ENCODE results near the gene NIM1K.

- TF ChIP-seq POLR2AphosphoS5 (IDR thresholded peaks at IDR 0.05): no peak
- TF ChIP-seq CTCF (IDR thresholded peaks at IDR 0.05): no peak
- no peak for TF ChIP-seq POLR2A (IDR thresholded peaks at IDR 0.05)
- TF ChIP-seq EP300 (IDR thresholded peaks at IDR 0.05; ENCODE audit: low read depth): no peak
Measured at GRCh38 chr5:43193181-43193893, 1.3 kb downstream of the NIM1K start.

All from transverse colon (tissue), 4 donors.